Testis (tissue), 3 donors: Measurements from ENCODE around the gene SMYD3. TPM values are rescaled to one million over a fixed set of nuclear protein-coding genes. Genes with fewer than 3 reads are reported as not detected.

Experiments
- DNase-seq: peaks from one replicate; pipeline ENCODE4 v3.0.0-alpha.2; 2019
- H3K27ac ChIP-seq, 2 donors: fragments of 200-600 bp; sonication (generic); one replicate each; pipeline ENCODE4 v1.5.1; 2019
- H3K27me3 ChIP-seq: fragments of 200-600 bp; sonication (generic); one replicate; pipeline ENCODE4 v1.5.1; 2019
- H3K36me3 ChIP-seq: fragments of 200-600 bp; sonication (generic); one replicate; pipeline ENCODE4 v1.5.1; 2017; ENCODE audit warnings: low read depth; ENCODE audit errors: missing control alignments
- H3K4me1 ChIP-seq: fragments of 200-600 bp; sonication (generic); one replicate; pipeline ENCODE4 v1.5.1; 2019
- H3K4me3 ChIP-seq, 2 donors: fragments of 200-600 bp; sonication (generic); one replicate each; pipeline ENCODE4 v1.5.1; 2017 to 2019
- H3K9me3 ChIP-seq: fragments of 200-600 bp; sonication (generic); one replicate; pipeline ENCODE4 v1.5.1; 2017
- CTCF ChIP-seq, 3 experiments: fragments of 450-650 bp in 2 of 3; fragments of 200-600 bp in 1 of 3; sonication (generic) in 1 of 3; IDR thresholded peaks; one replicate each; pipeline ENCODE4 v1.5.1; 2016 to 2019; ENCODE audit warnings: antibody characterized with exemption in 3 of 3, mild to moderate bottlenecking in 2 of 3, moderate library complexity in 1 of 3
- POLR2A ChIP-seq: fragments of 450-650 bp; IDR thresholded peaks from one replicate; pipeline ENCODE4 v1.6.1; 2017; ENCODE audit warnings: antibody characterized with exemption, mild to moderate bottlenecking, moderate library complexity
- WGBS, 2 donors: methylation state at CpG; one replicate each; pipeline ENCODE4 v1.1.5; 2018; 5-methylcytosine and 5-hydroxymethylcytosine counted together
- intact Hi-C: fragments of 100-400 bp; cut with DNase I; formaldehyde crosslinking; loops from one replicate; pipeline ENCODE4 v1.15.1; 2023; ENCODE audit warnings: low total_unique reads
- polyA plus RNA-seq: library from polyadenylated mRNA; stranded (reverse); fragments of 350-450 nt; fragmentation: Illumina TruSeq; extraction: RNeasy Lipid Tissue Mini Kit (QIAGEN cat#74804); gene quantifications from one replicate; pipeline ENCODE4 v1.2.3, GENCODE V29; 2014; ENCODE audit warnings: low read depth, low replicate concordance; ENCODE audit not compliant: insufficient read depth
- total RNA-seq, 2 donors: library from RNA; depleted of rRNA; stranded (reverse); fragments of >200 nt; gene quantifications; one replicate each; pipeline ENCODE4 v1.2.3, GENCODE V29; 2016

SMYD3 gene
- total and polyA plus RNA-seq, 3 donors from 2014 or later = 23.0 to 38.8 (median 38.7) TPM

- WGBS, 2 donors = 87 to 94% methylated on average over 2 of the region's 2 CpGs
- TF ChIP-seq POLR2A = no peak
- TF ChIP-seq CTCF (IDR thresholded peaks at IDR 0.05) = no peak
These were observed 736.9 kb downstream of the SMYD3 start for GRCh38 chr1:245770156-245770555.

GRCh38 chr1:245768596-245768995, 738.5 kb downstream of the SMYD3 start:
- no peak overlapping the region for H3K4me3 ChIP-seq
- H3K9me3 ChIP-seq = no peaks in the 10 kb centered on the region
- H3K27me3 ChIP-seq = no peaks in the 10 kb centered on the region
- H3K4me1 ChIP-seq = no peaks in the 10 kb centered on the region
- TF ChIP-seq POLR2A (no peak), CTCF (IDR thresholded peaks at IDR 0.05) (no peak)
- H3K36me3 ChIP-seq = no peaks in the 10 kb centered on the region
- H3K27ac ChIP-seq = no peak overlapping the region
- intact Hi-C loops = no loop called here
- 86 to 94% methylated on average over 4 of the region's 4 CpGs for whole genome bisulfite sequencing, 2 donors
- DNase-seq = no peak

More at GRCh38 chr1:245770156-245770555, 736.9 kb downstream of the SMYD3 start:
- no peak overlapping the region for H3K27ac ChIP-seq
- no peaks in the 10 kb centered on the region for H3K27me3 ChIP-seq
- H3K4me3 ChIP-seq = no peak overlapping the region
- no peaks in the 10 kb centered on the region for H3K36me3 ChIP-seq
- intact Hi-C loops = no loop called here
- no peaks in the 10 kb centered on the region for H3K9me3 ChIP-seq
- H3K4me1 ChIP-seq = no peaks in the 10 kb centered on the region
- no peak for DNase-seq

GRCh38 chr1:245765230-245766000, 741.7 kb downstream of the SMYD3 start:
- WGBS, 2 donors = 89 to 93% methylated on average over 10 of the region's 10 CpGs
- intact Hi-C loops = no loop called here
- H3K36me3 ChIP-seq = no peaks in the 10 kb centered on the region

GRCh38 chr1:245763873-245764331, 743.2 kb downstream of the SMYD3 start:
- 87 to 91% methylated on average over 5 of the region's 5 CpGs for WGBS, 2 donors
- Histone ChIP-seq H3K27ac (no peak overlapping the region), H3K36me3 (no peaks in the 10 kb centered on the region), H3K4me1 (no peaks in the 10 kb centered on the region), H3K27me3 (no peaks in the 10 kb centered on the region), H3K4me3 (no peak overlapping the region), H3K9me3 (no peaks in the 10 kb centered on the region)
- intact Hi-C loops = no loop called here
- no peak for DNase-seq
- TF ChIP-seq POLR2A = no peak
- TF ChIP-seq CTCF (IDR thresholded peaks at IDR 0.05) = no peak

More at GRCh38 chr1:245765230-245766000, 741.7 kb downstream of the SMYD3 start:
- Histone ChIP-seq H3K4me3 (no peak overlapping the region), H3K27me3 (no peaks in the 10 kb centered on the region), H3K4me1 (no peaks in the 10 kb centered on the region), H3K27ac (no peak overlapping the region), H3K9me3 (no peaks in the 10 kb centered on the region)
- TF ChIP-seq POLR2A (no peak), CTCF (IDR thresholded peaks at IDR 0.05) (no peak)
- DNase-seq = no peak
